HG02588 (cell line): Measurements from ENCODE around the gene PMM2.
"Not testable (repeated sequence)": the region's sequence is repeated elsewhere in the genome, so short reads cannot be mapped to it uniquely, and the experiment has no call there.

Experiments used
- ATAC-seq: cut with Tn5 transposase; IDR thresholded peaks from one replicate; pipeline ENCODE4 v1.9.1; 2021; ENCODE audit warnings: mild to moderate bottlenecking, moderate library complexity; ENCODE audit not compliant: unreplicated experiment

The PMM2 gene

DNA sequence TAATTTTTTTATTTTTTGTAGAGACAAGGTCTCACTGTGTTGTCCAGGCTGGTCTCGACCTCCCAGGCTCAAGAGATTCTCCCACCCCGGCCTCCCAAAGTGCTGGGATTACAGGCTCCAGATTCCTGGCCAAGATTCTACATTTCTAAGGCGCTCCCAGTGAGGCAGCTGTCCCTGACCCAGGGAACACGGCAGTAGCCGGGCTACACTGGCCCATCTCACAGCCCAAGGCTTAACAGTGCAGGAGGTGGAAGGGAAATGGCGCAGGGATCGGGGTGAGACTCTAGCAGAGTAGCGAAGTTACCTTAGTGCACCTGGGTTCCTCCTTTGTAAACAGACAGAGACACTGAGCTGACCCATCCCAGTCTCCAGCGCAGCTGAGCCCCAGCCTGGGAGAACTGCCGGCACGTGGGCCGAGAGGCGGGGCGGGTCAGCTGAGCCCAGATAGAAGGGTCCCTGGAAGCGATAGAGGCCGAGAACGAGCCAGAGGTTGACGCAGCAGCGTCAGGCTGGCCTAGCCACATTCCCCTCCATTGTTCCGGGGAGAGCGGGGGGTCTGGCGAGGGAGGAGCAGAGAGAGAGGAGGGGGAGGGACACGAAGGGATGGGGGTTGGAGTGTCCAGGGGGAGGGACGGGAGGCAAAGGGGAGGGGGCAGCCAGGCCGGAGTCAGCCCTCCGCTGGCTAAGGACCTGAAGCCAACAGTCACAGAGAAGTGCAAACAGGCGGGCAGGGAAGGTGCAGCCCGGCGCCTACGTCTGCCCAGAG is 68.7 kb downstream of the PMM2 start:
- no peak for ATAC-seq

DNA sequence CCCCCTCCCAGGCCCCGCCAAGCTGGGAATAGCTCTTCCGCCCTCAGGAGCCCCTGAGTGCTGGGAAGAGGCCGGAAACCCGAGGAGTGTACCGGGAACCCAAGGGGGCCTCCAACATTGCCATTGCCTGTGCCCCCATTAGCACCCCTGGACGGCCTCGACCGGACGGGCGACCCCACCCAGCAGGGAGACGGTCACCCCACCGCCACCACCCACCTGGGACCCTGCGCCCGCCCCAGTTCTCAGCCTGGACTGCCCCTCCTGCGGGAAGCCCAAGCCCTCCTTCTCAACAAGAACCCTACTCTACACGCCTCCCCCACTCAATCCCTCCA is 69.2 kb downstream of the PMM2 start:
- ATAC-seq, result no peak

DNA sequence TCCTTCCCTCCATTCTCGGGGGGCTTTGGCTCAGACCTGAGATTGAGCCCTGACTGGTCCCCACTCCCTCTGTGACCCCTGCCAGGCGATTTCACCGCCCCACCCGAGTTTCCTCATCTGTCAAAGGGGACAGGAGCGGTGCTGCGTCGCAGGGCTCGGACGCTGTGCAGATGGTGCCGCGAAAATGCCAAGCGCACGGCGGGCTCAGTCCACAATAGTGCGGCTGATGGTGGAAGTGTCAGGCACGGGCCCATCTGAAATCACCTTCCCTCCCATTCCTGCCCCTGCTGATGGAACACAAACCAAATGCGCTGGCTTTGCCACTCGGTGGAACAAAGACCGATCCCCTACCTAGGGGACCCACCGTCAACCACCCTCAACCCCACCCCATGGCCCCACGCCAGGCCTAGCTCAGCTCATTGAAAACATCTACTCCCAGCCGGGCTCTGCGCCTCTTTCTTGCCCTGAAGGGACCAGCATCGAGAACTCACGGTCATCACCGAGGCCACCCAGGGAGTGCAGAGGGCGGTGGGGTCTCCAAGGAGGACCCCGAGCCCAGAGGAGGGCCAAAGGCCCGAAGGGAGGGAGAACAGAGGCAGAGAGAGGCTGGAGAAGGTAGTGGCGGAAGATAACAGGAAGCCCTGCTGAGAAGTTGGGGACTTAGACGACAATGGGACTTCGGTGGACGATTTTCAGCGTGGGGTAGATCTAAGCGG is 69.7 kb downstream of the PMM2 start:
- no peak for ATAC-seq

DNA sequence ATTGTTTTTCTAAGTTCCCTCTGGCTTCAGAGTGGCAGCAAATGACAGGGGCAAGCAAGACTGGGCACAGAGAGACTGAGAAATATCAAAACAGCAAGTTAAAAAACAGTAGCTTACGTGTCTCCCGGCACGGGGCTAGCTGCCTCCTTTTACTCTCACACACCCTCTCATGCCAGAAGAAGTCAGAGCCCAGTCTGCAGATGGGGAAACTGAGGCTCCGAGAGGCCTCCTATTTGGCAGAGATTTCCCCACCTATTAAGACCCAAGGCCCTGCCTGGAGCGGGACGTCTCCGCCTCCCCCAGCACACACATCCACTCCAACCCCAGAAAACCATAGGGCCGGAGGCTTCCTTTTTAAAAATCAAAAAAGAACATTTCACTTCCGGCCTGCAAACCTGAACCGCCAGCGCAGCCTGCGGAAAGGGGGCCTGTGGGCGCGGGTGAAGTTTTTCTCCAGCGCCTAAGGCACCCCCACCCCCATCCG is 70.3 kb downstream of the PMM2 start:
- peak; percentile 0 for ATAC-seq

DNA sequence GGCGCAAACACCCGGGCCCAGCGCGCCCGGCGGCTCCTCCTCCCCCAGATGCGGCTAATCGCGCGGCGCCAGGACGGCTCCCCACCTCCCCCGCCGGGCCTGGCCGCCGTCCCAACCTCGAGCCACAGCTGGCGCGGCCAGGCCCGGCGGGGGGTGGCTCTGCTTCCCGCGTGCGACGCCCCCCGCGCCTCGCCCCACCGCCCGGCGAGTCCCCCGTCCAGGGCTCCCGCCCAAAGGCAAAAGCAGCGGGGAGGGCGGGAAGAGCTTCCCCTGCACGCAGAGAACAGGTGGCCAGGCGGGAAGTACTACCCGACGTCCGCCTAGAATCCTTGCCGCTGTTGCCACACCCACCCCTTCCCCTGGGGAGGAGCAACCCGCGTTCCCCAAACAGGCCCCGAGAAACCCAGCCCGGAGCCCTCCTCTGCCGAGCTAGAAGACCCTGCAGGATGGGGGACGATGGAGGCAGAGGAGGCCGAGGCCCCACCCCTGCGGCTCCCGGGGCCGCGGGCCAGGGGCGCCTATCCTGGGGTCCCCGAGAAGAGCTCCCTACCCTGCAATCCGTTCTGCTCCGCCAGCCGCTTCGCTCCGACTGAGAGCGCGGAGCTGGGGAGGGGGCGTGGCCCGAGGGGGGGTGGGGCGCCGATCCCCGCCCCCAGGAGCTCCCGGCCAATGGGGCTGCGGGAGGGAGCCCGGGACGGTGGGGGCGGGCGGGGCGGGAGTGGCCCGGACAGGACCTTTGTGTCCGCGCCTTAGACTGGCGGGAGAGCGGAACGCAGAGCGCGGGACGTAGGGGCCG is 71.0 kb downstream of the PMM2 start, which contains the start of gene CARHSP1:
TSS of gene CARHSP1 (minus strand) at position 591 of the 796 bp plus-strand sequence. CDS start 9,678 bp downstream, outside the sequence.
- ATAC-seq, result peak; percentile 64

GRCh38 chr16:8869212-8869987 is 71.8 kb downstream of the PMM2 start:
- no peak for ATAC-seq

GRCh38 chr16:8869988-8870241 is 72.3 kb downstream of the PMM2 start:
- ATAC-seq, result not testable (repeated sequence)

GRCh38 chr16:8872071-8872470 is 74.4 kb downstream of the PMM2 start:
- no peak for ATAC-seq

DNA sequence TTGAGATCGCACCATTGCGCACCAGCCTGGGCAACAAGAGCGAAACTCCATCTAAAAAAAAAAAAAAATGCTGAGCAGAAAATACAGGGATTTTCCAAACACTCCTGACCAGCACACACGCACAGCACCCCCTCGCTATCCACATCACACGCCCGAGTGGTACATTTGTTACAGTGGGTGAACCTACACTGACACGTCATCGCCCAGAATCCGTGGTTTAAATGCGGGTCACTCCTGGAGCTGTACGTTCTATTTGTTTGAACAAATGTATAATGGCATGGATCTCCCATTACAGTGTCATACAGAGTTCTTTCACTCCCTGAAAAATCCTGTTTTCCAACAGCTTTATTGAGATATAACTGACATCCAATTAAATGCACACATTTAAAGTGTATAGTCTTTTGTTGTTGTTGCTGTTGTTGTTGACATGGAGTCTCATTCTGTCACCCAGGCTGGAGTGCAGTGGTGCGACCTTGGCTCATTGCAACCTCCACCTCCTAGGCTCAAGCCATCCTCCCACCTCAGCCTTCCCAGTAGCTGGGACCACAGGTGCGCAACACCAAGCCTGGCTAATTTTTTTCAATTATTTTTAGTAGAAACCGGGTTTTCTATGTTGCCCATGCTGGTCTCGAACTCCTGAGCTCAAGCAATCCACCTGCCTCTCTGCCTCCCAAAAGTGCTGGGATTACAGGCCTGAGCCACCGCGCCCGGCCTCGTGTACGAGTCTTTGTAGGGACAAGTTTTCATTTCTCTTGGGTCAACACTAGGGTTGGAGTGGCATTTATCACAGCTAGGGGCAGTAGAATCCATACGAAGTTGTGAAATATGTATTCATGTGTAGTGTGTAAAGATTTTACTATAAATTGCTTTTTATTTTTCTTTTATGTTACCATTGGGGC is 75.6 kb downstream of the PMM2 start:
- no peak for ATAC-seq

DNA sequence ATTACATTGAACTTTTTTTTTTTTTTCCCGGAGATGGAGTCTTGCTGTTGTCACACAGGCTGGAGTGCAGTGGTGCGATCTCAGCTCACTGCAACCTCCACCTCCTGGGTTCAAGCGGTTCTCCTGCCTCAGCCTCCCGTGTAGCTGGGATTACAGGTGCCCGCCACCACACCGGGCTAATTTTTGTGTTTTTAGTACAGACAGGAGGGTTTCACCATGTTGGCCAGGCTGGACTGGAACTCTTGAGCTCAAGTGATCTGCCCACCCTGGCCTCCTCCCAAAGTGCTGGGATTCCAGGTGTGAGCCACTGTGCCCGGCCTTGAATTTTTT is 76.2 kb downstream of the PMM2 start:
- not testable (repeated sequence) for ATAC-seq

DNA sequence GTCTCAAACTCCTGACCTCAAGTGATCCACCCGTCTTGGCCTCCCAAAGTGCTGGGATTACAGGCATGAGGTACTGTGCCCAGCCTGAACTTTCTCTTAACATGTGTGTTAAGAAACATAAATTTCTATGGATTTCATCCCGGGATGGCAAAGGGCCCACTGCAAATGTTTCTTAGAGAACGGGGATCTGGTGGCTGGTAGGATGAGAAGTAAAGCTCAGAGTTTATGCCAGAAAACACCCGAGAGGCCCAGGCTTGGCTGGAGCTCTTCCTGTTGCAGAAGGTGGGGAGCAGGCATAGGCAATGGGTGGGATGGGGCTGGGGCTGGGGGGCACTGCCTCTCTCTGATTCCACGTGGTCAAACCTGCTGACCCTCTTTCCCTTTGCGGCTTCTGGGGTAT is 76.7 kb downstream of the PMM2 start:
- ATAC-seq, result no peak

DNA sequence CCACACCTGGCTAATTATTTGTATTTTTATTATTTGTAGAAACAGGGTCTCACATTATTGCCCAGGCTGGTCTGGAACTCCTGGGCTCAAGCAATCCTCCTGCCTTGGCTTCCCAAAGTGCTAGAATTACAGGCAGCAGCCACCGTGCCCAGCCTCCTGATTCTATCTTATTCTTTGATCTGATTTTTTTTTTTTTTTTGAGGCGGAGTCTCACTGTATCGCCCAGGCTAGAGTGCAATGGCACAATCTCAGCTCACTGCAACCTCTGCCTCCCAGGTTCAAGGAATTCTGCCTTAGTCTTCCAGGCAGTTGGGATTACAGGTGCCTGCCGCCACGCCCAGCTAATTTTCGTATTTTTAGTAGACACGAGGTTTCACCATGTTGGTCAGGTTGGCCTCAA is 77.7 kb downstream of the PMM2 start:
- ATAC-seq, result not testable (repeated sequence)

DNA sequence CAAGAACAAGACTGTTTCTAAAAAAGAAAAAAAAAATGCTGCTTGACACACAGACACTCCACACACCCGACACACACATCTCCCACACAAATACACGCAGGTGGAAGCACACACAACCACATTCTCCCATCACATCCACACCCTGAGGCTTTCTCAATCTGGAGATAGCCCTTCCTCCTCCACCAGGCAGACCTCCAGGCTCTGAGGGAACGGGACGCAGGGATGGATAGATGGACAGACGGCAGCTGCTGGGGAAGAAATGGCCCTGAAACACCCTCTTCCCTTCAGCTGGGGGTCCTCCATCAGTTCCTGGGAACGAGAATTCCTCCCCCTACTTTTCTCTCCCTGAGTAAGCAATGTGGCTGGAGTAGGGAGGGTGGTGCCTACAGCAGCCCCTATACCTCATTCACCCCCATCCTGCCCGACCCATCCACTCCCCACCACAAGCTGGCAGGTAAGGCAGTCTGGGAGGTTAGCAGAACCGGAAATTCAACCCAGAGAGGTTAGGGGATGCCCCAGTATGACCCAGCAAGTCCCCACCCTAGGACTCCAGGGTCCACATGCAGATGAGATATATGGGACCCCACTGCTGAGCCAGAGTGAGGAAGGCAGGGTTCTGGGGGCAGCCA is 80.4 kb downstream of the PMM2 start:
- ATAC-seq, result no peak

DNA sequence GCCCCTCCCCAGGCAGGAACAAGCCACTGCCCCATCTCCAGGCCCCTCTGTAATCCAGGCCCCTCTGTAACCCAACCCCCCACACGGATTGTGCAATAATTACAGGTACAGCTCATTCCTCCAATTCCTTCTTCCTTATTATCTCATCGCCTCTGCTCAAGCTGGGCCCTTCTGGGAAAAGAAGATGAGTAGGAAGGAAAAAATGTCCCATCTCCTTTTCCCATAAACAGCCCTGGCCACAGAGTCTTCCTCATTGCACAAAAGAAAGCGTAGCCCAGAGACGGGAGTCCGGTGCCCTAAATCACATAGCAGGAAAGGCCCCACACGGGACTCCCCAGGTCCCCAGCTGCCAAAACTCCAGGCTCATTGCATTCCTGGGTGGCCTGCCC is 80.9 kb downstream of the PMM2 start:
- no peak for ATAC-seq

DNA sequence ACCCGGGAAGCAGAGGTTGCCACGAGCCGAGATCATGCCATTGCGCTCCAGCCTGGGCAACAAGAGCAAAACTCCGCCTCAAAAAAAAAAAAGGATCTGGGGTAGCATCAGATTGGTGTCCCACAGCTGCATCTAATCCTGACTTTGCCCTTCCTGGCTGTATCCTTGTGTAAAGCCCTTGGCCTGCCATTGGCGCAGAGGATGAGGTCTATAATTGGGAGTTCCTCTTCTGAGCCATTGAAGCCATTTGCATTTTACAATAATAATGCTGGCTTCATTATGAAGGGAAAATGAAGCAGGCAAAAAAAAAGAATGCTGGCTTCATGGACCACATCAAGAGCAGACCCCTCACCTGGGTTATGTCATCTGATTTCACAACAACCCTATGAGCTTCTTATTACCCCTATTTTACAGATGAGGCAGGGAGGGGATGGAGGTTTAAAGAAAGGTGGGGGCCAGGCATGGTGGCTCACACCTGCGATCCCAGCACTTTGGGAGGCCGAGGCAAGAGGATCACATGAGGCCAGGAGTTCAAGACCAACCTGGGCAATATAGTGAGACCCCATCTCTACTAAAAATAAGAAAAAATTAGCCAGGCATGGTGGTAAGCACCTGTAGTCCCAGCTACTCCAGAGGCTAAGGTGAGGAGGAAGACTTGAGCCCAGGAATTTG is 83.3 kb downstream of the PMM2 start:
- ATAC-seq, result no peak

GRCh38 chr16:8882041-8882617 is 84.5 kb downstream of the PMM2 start, which contains the start of gene LITAFD:
TSS of gene LITAFD (plus strand) at chr16:8882351. CDS start at chr16:8884356, 2,005 bp downstream.
- ATAC-seq, result no peak

- no peak for ATAC-seq
Observed at GRCh38 chr16:8882725-8883377, 85.2 kb downstream of the PMM2 start.
